ENCODE results near the gene LMCD1.

LMCD1 gene

GRCh38 chr3:8509961-8510360 lies 8.3 kb downstream of the LMCD1 start:
- DNase-seq = no peak

- no peak for DNase-seq
Observed at GRCh38 chr3:8512234-8512633, 10.6 kb downstream of the LMCD1 start.

- DNase-seq = no peak
Observed at GRCh38 chr3:8516047-8516661, 14.5 kb downstream of the LMCD1 start.

GRCh38 chr3:8516783-8517182 lies 15.2 kb downstream of the LMCD1 start:
- DNase-seq = no peak

GRCh38 chr3:8517487-8517886 lies 15.9 kb downstream of the LMCD1 start:
- DNase-seq = no peak

- no peak for DNase-seq
Observed at GRCh38 chr3:8518138-8518537, 16.5 kb downstream of the LMCD1 start.

GRCh38 chr3:8519156-8519555 lies 17.5 kb downstream of the LMCD1 start:
- no peak for DNase-seq

- no peak for DNase-seq
Observed at GRCh38 chr3:8519774-8520448, 18.3 kb downstream of the LMCD1 start.

GRCh38 chr3:8520816-8521403 lies 19.3 kb downstream of the LMCD1 start:
- DNase-seq = no peak

GRCh38 chr3:8523041-8523440 lies 21.4 kb downstream of the LMCD1 start:
- no peak for DNase-seq

- no peak for DNase-seq
Observed at GRCh38 chr3:8524249-8524648, 22.6 kb downstream of the LMCD1 start.

- DNase-seq = no peak
Observed at GRCh38 chr3:8524656-8525399, 23.2 kb downstream of the LMCD1 start.

- DNase-seq = no peak
Observed at GRCh38 chr3:8525893-8526292, 24.3 kb downstream of the LMCD1 start.

GRCh38 chr3:8529181-8529637 lies 27.6 kb downstream of the LMCD1 start:
- DNase-seq = no peak

- no peak for DNase-seq
Observed at GRCh38 chr3:8529738-8530525, 28.3 kb downstream of the LMCD1 start.

- DNase-seq = no peak
Observed at GRCh38 chr3:8530581-8530980, 29.0 kb downstream of the LMCD1 start.

- DNase-seq = no peak
Observed at GRCh38 chr3:8532251-8532871, 30.7 kb downstream of the LMCD1 start.

- no peak for DNase-seq
Observed at GRCh38 chr3:8536096-8537056, 34.8 kb downstream of the LMCD1 start.

GRCh38 chr3:8537440-8537839 lies 35.8 kb downstream of the LMCD1 start:
- no peak for DNase-seq

- DNase-seq = no peak
Observed at GRCh38 chr3:8538223-8538622, 36.6 kb downstream of the LMCD1 start.

- DNase-seq = no peak
Observed at GRCh38 chr3:8538913-8539312, 37.3 kb downstream of the LMCD1 start.
